ENCODE measurements around the gene FARP2.
"Not testable (repeated sequence)": the region's sequence is repeated elsewhere in the genome, so short reads cannot be mapped to it uniquely, and the experiment has no call there.

FARP2 gene

GRCh38 chr2:241453919-241454318, 97.8 kb downstream of the FARP2 start:
- not testable (repeated sequence) for DNase-seq (ENCODE audit: low read depth in 2 of 2)

DNA sequence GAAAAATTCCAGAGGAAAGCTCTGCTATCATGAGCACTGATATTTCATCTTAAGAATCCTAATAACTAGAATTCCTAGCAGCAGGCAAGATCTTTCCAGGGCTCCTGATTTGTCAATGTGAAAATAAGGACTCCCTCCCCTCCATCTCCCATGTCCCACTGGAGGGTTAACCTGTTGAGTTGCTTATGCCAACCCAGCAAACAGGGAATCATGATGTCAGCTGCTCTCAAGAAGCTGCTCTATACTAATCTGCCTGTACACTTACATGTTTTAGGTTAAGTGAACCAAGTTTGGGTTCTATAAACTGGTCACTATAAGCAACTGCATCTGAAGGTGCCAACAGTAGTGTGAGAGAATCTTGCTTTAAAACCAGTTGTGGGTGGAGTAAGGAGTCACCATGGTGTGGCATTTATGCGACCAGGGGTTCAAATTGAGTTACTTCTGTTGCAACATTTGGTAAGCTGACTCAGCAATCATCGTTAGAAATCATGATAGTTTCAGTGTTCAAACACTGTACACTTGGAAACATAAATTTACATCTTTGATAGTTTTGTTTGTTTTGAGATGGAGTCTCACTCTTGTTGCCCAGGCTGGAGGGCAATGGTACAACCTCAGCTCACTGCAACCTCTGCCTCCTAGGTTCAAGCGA, 98.9 kb downstream of the FARP2 start:
- DNase-seq (ENCODE audit: low read depth in 2 of 2): no peak

- no peak for DNase-seq (ENCODE audit: low read depth in 2 of 2)
Measured at GRCh38 chr2:241456546-241456945, 100.5 kb downstream of the FARP2 start.

GRCh38 chr2:241458687-241459086, 102.6 kb downstream of the FARP2 start:
- DNase-seq (ENCODE audit: low read depth in 2 of 2): no peak

GRCh38 chr2:241459520-241459919, 103.4 kb downstream of the FARP2 start:
- DNase-seq (ENCODE audit: low read depth in 2 of 2): no peak

DNA sequence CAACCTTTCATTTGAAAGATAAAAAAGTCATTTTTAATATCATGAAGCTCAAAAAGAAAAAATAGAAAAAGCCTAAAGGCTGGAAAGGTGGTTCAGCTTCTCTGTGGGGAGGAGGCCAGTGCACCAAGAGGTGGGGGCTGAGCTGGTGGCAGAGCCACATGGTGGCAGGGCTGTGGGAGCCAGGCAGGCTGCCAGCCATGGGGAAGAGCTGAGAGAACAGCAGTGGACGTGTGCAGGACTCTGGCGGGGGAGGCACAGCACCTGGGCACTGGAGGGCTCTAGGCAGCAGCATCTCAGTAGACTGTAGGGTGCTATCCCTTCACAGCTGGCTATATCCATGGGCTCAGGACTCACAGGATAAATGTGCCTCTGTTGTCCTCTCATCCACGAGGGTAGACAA, 104.5 kb downstream of the FARP2 start:
- DNase-seq (ENCODE audit: low read depth in 2 of 2): no peak

DNA sequence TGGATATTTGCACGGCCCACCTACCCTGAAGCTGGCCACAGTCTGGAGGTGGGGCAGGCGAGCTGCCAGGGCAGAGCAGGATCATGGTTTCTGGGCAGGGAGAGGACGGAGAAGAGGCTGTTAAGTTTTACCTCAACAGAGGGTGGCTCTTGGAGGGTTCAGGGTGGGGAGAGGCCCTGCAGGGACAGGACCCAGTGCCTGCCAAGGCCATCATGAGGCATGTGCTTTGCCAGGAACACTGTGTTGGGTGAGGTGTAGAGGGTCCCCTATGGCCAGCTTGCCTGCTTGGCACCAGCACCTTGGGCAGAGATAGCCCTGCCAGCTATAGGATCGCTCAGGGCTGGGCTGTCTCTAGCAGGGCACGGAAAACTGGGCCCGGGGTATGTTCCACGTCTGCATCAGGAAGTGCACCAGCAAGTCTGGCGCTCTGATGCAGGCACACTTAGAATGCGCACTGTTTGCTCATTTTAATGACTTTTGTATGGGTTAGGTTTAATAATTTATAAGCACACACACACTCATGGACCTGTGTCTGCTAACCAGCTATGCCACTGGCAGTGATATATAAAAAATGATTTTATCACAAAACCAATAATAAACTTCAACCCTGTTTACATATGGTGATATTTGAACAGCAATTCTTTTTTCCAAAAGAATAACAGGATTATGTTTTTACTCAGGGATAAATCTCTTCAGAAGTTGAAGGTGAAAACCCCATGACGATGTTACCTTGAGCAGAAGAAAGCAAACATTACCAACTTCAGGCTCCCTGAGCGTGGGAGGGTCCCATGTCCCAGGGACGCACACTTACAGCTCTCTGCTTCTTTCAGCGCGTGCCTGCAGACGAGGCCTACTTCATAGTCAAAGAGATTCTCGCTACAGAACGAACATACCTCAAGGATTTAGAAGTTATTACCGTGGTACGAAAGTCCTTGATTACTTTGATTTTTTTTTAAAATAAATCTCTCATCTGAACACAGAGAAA, 105.9 kb downstream of the FARP2 start:
- no peak for DNase-seq (ENCODE audit: low read depth in 2 of 2)

DNA sequence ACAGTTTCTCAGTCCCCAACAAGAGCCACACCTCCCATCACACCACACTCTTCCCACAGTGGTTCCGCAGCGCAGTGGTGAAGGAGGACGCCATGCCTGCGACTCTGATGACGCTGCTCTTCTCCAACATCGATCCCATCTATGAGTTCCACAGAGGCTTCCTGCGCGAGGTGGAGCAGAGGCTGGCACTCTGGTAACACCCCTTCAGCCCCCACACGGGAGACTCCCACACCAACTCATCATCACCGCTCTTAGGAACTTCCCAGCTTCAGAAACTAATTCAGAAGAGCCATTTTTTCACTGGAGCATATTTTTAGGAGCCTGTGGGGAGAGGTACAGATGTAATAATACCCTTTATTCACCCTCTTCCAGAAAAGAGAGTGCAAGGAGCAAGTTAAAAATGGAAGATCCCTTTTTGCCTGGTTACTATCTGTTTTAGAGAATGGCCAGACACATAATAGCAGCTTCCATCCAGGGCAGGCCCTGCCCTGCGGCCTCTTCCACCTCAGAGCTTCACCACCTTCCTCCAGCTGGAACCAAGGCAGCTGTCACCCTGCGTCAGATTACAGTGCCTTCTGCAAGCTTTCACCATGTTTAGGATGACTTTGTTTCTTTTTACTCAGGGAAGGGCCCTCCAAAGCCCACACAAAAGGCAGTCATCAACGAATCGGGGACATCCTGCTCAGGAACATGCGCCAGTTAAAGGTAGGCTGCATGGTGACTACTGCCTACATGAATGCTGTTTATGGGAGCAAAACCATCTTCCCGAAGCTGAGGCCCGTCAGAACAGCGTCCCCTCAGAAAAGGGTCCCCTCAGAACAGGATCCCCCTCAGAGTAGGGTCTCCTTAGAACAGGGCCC, 107.4 kb downstream of the FARP2 start:
- DNase-seq (ENCODE audit: low read depth in 2 of 2): no peak

GRCh38 chr2:241465543-241465942, 109.5 kb downstream of the FARP2 start:
- DNase-seq (ENCODE audit: low read depth in 2 of 2): no peak

- DNase-seq (ENCODE audit: low read depth in 2 of 2): no peak
Measured at GRCh38 chr2:241466230-241466629, 110.1 kb downstream of the FARP2 start.

- no peak for DNase-seq (ENCODE audit: low read depth in 2 of 2)
Measured at GRCh38 chr2:241467777-241468475, 111.8 kb downstream of the FARP2 start.

GRCh38 chr2:241468476-241468781, 112.3 kb downstream of the FARP2 start:
- no peak for DNase-seq (ENCODE audit: low read depth in 2 of 2)

- no peak for DNase-seq (ENCODE audit: low read depth in 2 of 2)
Measured at GRCh38 chr2:241469746-241470145, 113.7 kb downstream of the FARP2 start.

- DNase-seq (ENCODE audit: low read depth in 2 of 2): no peak
Measured at GRCh38 chr2:241473399-241473798, 117.3 kb downstream of the FARP2 start.

DNA sequence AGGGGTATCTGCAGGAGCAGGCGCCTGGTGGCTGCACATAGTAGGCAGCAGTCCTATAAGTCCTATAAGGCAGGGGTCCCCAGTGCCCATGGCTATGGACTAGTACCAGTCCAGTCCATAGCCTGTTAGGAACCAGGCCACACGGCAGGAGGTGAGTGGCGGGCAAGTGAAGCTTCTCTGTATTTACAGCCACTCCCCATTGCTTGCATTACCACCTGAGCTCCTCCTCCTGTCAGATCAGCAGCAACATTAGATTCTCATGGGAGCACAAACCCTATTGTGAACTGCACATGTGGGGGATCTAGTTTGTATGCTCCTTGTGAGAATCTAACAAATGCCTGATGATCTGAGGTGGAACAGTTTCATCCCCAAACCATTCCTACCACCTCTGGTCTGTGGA, 119.2 kb downstream of the FARP2 start:
- DNase-seq (ENCODE audit: low read depth in 2 of 2): no peak

DNA sequence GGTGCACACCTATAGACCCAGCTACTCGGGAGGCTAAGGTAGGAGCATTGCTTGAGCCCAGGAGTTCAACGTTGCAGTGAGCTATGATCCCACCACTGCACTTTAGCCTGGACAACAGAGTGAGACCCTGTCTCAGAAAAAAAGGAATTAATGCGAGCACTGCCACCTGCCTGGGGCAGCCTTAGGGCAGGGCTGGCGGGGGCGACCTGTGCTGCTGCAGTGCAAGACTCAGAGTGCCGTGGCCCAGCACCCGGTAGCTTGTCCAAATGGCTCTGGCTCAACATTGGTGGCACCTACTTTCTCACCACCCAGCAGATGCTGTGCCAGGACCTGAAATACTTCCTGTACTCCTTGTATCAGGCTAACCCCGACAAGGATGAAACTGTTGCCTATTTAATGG, 122.1 kb downstream of the FARP2 start:
- no peak for DNase-seq (ENCODE audit: low read depth in 2 of 2)

DNA sequence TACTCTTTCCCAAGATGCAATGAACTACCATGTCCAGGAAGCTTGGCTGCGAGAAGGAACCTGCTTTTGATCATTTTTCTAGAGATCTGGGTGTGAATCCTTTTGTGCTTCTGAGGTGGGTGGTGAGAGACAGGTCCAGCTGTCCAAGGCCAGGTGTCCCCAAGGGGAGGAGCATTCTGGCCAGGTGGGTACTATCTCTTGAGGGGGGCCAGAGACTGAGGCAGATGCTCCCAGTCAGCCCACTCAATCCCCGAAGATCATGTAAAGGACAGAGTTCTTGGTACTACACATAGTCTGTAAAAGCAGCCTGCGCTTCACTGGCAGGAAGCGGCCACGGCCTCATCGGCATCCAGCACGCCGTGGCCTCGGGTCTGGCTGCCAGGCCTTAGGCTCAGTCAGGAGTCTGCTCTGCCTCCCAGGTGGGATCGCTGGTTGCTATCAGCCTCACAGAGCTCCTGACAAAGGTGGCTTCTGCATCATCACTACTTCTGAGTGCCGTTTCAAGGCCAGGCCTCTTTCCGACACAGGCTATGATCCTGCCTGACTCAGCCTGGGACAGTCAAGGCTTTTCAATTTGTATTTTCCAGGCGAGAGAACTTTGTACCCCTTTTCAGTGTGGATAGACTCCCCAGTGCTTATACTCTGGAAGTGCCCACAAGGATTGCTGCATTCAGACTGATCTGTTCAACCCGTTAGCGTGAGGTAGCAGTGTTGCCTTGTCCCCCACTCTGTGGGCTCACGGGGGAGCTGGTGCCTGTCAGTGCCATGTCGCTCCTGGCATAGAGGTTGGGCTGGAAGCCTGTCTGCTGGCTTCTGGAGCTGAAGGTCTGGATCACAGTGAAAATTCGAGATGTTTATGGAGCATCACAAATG, 123.2 kb downstream of the FARP2 start:
- DNase-seq (ENCODE audit: low read depth in 2 of 2): no peak

- DNase-seq (ENCODE audit: low read depth in 2 of 2): no peak
Measured at GRCh38 chr2:241481687-241482086, 125.6 kb downstream of the FARP2 start.

DNA sequence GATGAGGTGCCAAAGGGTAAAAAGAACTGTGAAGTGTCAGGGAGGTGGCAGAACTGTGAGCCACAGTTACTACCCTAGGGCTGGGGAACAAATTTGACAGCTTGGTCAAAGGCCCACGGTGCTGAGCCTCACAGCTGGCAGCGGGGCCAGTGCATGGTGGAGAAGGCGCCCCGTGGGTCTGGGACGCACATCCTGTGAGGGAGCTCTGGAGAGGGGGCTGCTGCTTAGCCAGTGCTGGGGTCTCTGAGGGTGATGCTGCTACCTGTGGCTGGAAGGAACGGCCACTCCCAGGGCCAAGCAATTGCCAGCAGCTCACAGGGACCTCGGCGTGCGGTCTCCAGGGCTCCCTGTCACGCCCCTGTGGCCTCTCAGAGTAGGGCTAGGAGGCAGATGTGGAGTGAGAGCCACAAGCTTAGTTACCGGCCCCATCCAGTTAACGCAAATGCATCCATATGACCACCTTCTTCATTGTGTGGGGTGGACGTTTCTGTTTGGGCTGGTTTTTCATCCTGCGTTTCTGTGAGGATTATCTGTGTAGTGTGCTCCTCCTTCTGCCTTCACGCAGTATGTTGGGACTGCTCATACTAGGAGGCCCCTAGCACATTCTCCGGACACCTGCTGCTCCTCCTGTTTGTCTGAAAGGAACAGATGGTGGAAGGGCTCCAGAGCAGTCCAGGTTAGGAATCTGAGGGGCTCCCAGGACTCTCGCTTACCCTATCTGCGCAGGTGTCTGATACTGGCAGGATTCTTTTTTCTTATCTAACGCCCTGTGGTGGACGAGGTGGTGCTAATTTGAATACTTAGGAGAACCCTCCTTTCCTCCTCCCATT, 126.3 kb downstream of the FARP2 start:
- no peak for DNase-seq (ENCODE audit: low read depth in 2 of 2)

GRCh38 chr2:241483305-241483704, 127.2 kb downstream of the FARP2 start:
- DNase-seq (ENCODE audit: low read depth in 2 of 2): no peak
